Prostate gland (tissue), 2 donors: ENCODE results near the gene EIF3K.

ENCODE experiments used
- CTCF ChIP-seq, 4 experiments: fragments of 200-600 bp in 2 of 4; fragments of 450-650 bp in 2 of 4; sonication (generic) in 2 of 4; IDR thresholded peaks; 1 replicate in 3 of 4; 2 replicates in 1 of 4; pipeline ENCODE4 v1.5.1; 2016 to 2019; ENCODE audit warnings: antibody characterized with exemption in 4 of 4, mild to moderate bottlenecking in 2 of 4, moderate library complexity in 2 of 4
- POLR2A ChIP-seq: fragments of 450-650 bp; IDR thresholded peaks from one replicate; pipeline ENCODE4 v1.6.1; 2016; ENCODE audit warnings: antibody characterized with exemption, mild to moderate bottlenecking
- POLR2AphosphoS5 ChIP-seq: sonication (generic); formaldehyde crosslinking; IDR thresholded peaks from one replicate; pipeline ENCODE4 v1.6.1; 2017; ENCODE audit warnings: antibody characterized with exemption

GRCh38 chr19:38647966-38648768 is 29.2 kb downstream of the EIF3K start:
- no peak for TF ChIP-seq CTCF (IDR thresholded peaks at IDR 0.05)
- no peak for TF ChIP-seq POLR2A
- TF ChIP-seq POLR2AphosphoS5: no peak
